Liver (tissue), 9 donors: Measurements from ENCODE around the gene KCNIP4. TPM values are rescaled to one million over a fixed set of nuclear protein-coding genes. Genes with fewer than 3 reads are reported as not detected.

ENCODE experiments used
- DNase-seq: peaks from one replicate; pipeline ENCODE4 v3.0.0-alpha.2; 2017; ENCODE audit warnings: low spot score
- H3K27ac ChIP-seq, 2 donors: one replicate each; pipeline ENCODE4 v1.7.0; 2013; ENCODE audit warnings: inconsistent platforms in 2 of 2, low read length in 2 of 2, control low read depth in 1 of 2, low read depth in 1 of 2, mild to moderate bottlenecking in 1 of 2
- H3K27me3 ChIP-seq, 4 donors: one replicate each; pipeline versions ENCODE4 v1.6.1 to v1.7.0; 2013; ENCODE audit warnings: low read length in 3 of 4, inconsistent platforms in 1 of 4, mild to moderate bottlenecking in 1 of 4, moderate library complexity in 1 of 4; ENCODE audit not compliant: control insufficient read depth in 4 of 4, insufficient read depth in 4 of 4
- H3K36me3 ChIP-seq, 4 donors: one replicate each; pipeline versions ENCODE4 v1.6.1 to v1.7.0; 2013; ENCODE audit warnings: low read length in 3 of 4, mild to moderate bottlenecking in 3 of 4, low read depth in 1 of 4, moderate library complexity in 1 of 4; ENCODE audit not compliant: control insufficient read depth in 4 of 4, insufficient read depth in 3 of 4
- H3K4me1 ChIP-seq, 4 donors: one replicate each; pipeline versions ENCODE4 v1.6.1 to v1.7.0; 2013; ENCODE audit warnings: low read length in 3 of 4, mild to moderate bottlenecking in 3 of 4, moderate library complexity in 1 of 4; ENCODE audit not compliant: control insufficient read depth in 4 of 4, insufficient read depth in 4 of 4
- H3K4me3 ChIP-seq, 3 donors: one replicate each; pipeline versions ENCODE4 v1.6.1 to v1.7.0; 2013; ENCODE audit warnings: low read length in 3 of 3, control low read depth in 1 of 3, low read depth in 1 of 3, mild to moderate bottlenecking in 1 of 3
- H3K9ac ChIP-seq, 2 donors: one replicate each; pipeline ENCODE4 v1.7.0; 2013; ENCODE audit warnings: low read length in 2 of 2, mild to moderate bottlenecking in 2 of 2, moderate library complexity in 2 of 2, control low read depth in 1 of 2, low read depth in 1 of 2
- H3K9me3 ChIP-seq, 4 donors: one replicate each; pipeline versions ENCODE4 v1.6.1 to v1.7.0; 2013; ENCODE audit warnings: low read length in 3 of 4; ENCODE audit not compliant: control insufficient read depth in 4 of 4
- FOXA1 ChIP-seq: IDR thresholded peaks from 2 replicates; pipeline ENCODE4 v1.6.1; 2016; ENCODE audit warnings: antibody characterized with exemption
- FOXA2 ChIP-seq: IDR thresholded peaks from 2 replicates; pipeline ENCODE4 v1.6.1; 2016; ENCODE audit warnings: antibody characterized with exemption
- GABPA ChIP-seq, 2 donors: IDR thresholded peaks in 1 of 2; conservative IDR thresholded peaks in 1 of 2; 2 replicates each; pipeline ENCODE4 v1.6.1; 2016; ENCODE audit warnings: antibody characterized with exemption in 2 of 2, mild to moderate bottlenecking in 1 of 2, moderate library complexity in 1 of 2
- HNF4A ChIP-seq, 2 donors: conservative IDR thresholded peaks; 2 replicates each; pipeline ENCODE4 v1.6.1; 2016; ENCODE audit warnings: antibody characterized with exemption in 2 of 2, mild to moderate bottlenecking in 2 of 2
- HNF4G ChIP-seq: IDR thresholded peaks from 2 replicates; pipeline ENCODE4 v1.6.1; 2016; ENCODE audit warnings: antibody characterized with exemption
- JUND ChIP-seq, 2 donors: IDR thresholded peaks; 2 replicates each; pipeline ENCODE4 v1.6.1; 2016; ENCODE audit warnings: antibody characterized with exemption in 2 of 2
- RAD21 ChIP-seq, 2 donors: IDR thresholded peaks; 2 replicates each; pipeline ENCODE4 v1.6.1; 2016; ENCODE audit warnings: antibody characterized with exemption in 2 of 2, mild to moderate bottlenecking in 2 of 2
- RXRA ChIP-seq, 2 donors: IDR thresholded peaks; 2 replicates each; pipeline ENCODE4 v1.6.1; 2017 to 2018; ENCODE audit warnings: antibody characterized with exemption in 2 of 2, mild to moderate bottlenecking in 1 of 2
- SP1 ChIP-seq: IDR thresholded peaks from 2 replicates; pipeline ENCODE4 v1.6.1; 2018; ENCODE audit warnings: antibody characterized with exemption, mild to moderate bottlenecking
- TAF1 ChIP-seq: conservative IDR thresholded peaks from 2 replicates; pipeline ENCODE4 v1.6.1; 2016; ENCODE audit warnings: antibody characterized with exemption, mild to moderate bottlenecking
- YY1 ChIP-seq: IDR thresholded peaks from 2 replicates; pipeline ENCODE4 v1.6.1; 2016; ENCODE audit warnings: antibody characterized with exemption, mild to moderate bottlenecking
- WGBS: extraction: QIAGEN DNeasy Blood & Tissue Kit; methylation state at CpG from one replicate; pipeline ENCODE4 v1.1.7; 2013; 5-methylcytosine and 5-hydroxymethylcytosine counted together
- polyA plus RNA-seq, 2 donors: library from polyadenylated mRNA; stranded (reverse) in 1 of 2; unstranded in 1 of 2; fragments of 200-250 nt in 1 of 2; fragments of >200 nt in 1 of 2; fragmentation: Nextera tagmentation in 1 of 2; extraction: Ambion mirVana in 1 of 2; gene quantifications; one replicate each; pipeline versions ENCODE4 v1.2.1 to v1.2.3, GENCODE V29; 2013 to 2015
- total RNA-seq, 2 donors: library from RNA; depleted of rRNA; stranded (reverse); fragments of >200 nt; gene quantifications; one replicate each; pipeline ENCODE4 v1.2.3, GENCODE V29; 2014
- TF ChIP-seq, protein P1 (sequence below): IDR thresholded peaks from 2 replicates; pipeline ENCODE4 v1.6.1; 2016; ENCODE audit warnings: antibody characterized with exemption, mild to moderate bottlenecking
- TF ChIP-seq, protein P2 (sequence below): fragments of 150-350 bp; IDR thresholded peaks from 2 replicates; pipeline ENCODE4 v1.5.1; 2017; ENCODE audit warnings: improper control_type of control experiment, low read depth, low read length; ENCODE audit not compliant: missing input control
- TF ChIP-seq, protein P3 (sequence below): IDR thresholded peaks from 2 replicates; pipeline ENCODE4 v1.6.1; 2016; ENCODE audit warnings: antibody characterized with exemption
- TF ChIP-seq, protein P4 (sequence below): IDR thresholded peaks from 2 replicates; pipeline ENCODE4 v1.6.1; 2016; ENCODE audit warnings: antibody characterized with exemption
- TF ChIP-seq, protein P5 (sequence below): IDR thresholded peaks from 2 replicates; pipeline ENCODE4 v1.6.1; 2016; ENCODE audit warnings: antibody characterized with exemption
- donor health status: healthy.
- donor health status: healthy.
- donor health status: healthy.
- donor health status: healthy.
- donor health status: healthy.

KCNIP4 gene
- total and polyA plus RNA-seq, 4 donors: 0.08 to 0.14 TPM; not detected in 2

DNA sequence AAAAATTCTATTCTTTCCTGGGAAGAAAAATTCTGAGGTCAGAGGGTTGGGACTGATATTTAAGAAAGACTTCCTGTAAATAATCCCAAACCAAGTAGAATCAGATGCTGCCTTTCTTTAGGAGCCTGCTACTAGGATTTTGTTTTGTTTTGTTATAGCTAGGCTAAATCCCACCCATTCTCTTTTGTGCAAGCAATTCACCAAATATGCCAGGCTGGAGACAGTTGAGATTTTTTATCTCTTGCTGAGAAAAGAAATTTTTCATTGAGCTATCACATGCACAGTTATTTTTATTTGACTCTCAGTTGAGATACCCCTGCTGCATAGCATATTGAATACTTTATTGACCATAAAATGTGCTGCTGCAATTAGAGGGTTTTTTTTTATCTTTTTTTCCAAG, 196.0 kb downstream of the KCNIP4 start (continued):
- TF ChIP-seq, protein P1, sequence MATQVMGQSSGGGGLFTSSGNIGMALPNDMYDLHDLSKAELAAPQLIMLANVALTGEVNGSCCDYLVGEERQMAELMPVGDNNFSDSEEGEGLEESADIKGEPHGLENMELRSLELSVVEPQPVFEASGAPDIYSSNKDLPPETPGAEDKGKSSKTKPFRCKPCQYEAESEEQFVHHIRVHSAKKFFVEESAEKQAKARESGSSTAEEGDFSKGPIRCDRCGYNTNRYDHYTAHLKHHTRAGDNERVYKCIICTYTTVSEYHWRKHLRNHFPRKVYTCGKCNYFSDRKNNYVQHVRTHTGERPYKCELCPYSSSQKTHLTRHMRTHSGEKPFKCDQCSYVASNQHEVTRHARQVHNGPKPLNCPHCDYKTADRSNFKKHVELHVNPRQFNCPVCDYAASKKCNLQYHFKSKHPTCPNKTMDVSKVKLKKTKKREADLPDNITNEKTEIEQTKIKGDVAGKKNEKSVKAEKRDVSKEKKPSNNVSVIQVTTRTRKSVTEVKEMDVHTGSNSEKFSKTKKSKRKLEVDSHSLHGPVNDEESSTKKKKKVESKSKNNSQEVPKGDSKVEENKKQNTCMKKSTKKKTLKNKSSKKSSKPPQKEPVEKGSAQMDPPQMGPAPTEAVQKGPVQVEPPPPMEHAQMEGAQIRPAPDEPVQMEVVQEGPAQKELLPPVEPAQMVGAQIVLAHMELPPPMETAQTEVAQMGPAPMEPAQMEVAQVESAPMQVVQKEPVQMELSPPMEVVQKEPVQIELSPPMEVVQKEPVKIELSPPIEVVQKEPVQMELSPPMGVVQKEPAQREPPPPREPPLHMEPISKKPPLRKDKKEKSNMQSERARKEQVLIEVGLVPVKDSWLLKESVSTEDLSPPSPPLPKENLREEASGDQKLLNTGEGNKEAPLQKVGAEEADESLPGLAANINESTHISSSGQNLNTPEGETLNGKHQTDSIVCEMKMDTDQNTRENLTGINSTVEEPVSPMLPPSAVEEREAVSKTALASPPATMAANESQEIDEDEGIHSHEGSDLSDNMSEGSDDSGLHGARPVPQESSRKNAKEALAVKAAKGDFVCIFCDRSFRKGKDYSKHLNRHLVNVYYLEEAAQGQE: no peak

DNA sequence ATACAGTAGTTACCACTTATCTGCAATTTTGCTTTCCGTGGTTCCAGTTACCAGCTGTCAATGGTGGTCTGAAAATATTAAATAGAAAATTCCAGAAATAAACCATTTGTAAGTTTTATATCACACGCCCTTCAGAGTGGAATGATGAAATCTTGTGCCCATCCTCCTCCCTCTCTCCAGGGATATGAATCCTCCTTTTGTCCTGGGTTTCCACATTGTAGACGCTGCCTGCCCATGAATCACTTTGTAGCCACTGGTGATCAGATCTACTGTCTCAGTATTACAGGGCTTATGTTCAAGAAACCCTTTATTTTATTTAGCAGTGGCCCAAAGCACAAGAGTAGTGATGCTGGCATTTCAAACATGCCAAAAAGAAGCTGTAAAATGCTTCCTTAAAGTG, 198.6 kb downstream of the KCNIP4 start:
- WGBS: 70% methylated on average over 3 of the region's 3 CpGs
- Histone ChIP-seq H3K9me3 (no peaks in the 10 kb centered on the region), H3K4me1 (no peaks in the 10 kb centered on the region), H3K27me3 (peaks cover 0 to 3% (median 0%) of the 10 kb centered on the region in 4 donors), H3K9ac (no peak overlapping the region), H3K36me3 (no peaks in the 10 kb centered on the region), H3K4me3 (no peak overlapping the region), H3K27ac (no peak overlapping the region)
- TF ChIP-seq HNF4G: no peak
- no peak for TF ChIP-seq JUND (IDR thresholded peaks at IDR 0.05)
- TF ChIP-seq, protein P2, sequence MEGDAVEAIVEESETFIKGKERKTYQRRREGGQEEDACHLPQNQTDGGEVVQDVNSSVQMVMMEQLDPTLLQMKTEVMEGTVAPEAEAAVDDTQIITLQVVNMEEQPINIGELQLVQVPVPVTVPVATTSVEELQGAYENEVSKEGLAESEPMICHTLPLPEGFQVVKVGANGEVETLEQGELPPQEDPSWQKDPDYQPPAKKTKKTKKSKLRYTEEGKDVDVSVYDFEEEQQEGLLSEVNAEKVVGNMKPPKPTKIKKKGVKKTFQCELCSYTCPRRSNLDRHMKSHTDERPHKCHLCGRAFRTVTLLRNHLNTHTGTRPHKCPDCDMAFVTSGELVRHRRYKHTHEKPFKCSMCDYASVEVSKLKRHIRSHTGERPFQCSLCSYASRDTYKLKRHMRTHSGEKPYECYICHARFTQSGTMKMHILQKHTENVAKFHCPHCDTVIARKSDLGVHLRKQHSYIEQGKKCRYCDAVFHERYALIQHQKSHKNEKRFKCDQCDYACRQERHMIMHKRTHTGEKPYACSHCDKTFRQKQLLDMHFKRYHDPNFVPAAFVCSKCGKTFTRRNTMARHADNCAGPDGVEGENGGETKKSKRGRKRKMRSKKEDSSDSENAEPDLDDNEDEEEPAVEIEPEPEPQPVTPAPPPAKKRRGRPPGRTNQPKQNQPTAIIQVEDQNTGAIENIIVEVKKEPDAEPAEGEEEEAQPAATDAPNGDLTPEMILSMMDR: no peak
- TF ChIP-seq, protein P3, sequence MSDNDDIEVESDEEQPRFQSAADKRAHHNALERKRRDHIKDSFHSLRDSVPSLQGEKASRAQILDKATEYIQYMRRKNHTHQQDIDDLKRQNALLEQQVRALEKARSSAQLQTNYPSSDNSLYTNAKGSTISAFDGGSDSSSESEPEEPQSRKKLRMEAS: no peak
- TF ChIP-seq GABPA (IDR thresholded peaks at IDR 0.05 in 1 of 2, conservative IDR thresholded peaks at IDR 0.05 in 1 of 2): no peak
- TF ChIP-seq, protein P4, sequence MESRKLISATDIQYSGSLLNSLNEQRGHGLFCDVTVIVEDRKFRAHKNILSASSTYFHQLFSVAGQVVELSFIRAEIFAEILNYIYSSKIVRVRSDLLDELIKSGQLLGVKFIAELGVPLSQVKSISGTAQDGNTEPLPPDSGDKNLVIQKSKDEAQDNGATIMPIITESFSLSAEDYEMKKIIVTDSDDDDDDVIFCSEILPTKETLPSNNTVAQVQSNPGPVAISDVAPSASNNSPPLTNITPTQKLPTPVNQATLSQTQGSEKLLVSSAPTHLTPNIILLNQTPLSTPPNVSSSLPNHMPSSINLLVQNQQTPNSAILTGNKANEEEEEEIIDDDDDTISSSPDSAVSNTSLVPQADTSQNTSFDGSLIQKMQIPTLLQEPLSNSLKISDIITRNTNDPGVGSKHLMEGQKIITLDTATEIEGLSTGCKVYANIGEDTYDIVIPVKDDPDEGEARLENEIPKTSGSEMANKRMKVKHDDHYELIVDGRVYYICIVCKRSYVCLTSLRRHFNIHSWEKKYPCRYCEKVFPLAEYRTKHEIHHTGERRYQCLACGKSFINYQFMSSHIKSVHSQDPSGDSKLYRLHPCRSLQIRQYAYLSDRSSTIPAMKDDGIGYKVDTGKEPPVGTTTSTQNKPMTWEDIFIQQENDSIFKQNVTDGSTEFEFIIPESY: no peak
- no peak for TF ChIP-seq RAD21 (IDR thresholded peaks at IDR 0.05)
- TF ChIP-seq YY1: no peak
- TF ChIP-seq FOXA1: no peak
- TF ChIP-seq FOXA2: no peak
- no peak for TF ChIP-seq RXRA (IDR thresholded peaks at IDR 0.05)
- TF ChIP-seq HNF4A (conservative IDR thresholded peaks at IDR 0.05): no peak
- no peak for TF ChIP-seq SP1
- TF ChIP-seq, protein P5, sequence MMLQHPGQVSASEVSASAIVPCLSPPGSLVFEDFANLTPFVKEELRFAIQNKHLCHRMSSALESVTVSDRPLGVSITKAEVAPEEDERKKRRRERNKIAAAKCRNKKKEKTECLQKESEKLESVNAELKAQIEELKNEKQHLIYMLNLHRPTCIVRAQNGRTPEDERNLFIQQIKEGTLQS: no peak
- TF ChIP-seq, protein P1: no peak
- no peak for TF ChIP-seq TAF1
- no peak for DNase-seq
